Neuron (in vitro differentiated cells): ENCODE measurements around the gene LYZL6.

Experiments
- H2AFZ ChIP-seq: one replicate; pipeline ENCODE4 v1.6.1; 2013; ENCODE audit warnings: low read depth, mild to moderate bottlenecking, inconsistent platforms, low read length, moderate library complexity
- H3K27me3 ChIP-seq: one replicate; pipeline ENCODE4 v1.6.1; 2013; ENCODE audit warnings: low read length; ENCODE audit not compliant: insufficient read depth
- H3K36me3 ChIP-seq: one replicate; pipeline ENCODE4 v1.6.1; 2013; ENCODE audit warnings: low read length; ENCODE audit not compliant: insufficient read depth
- H3K4me1 ChIP-seq: one replicate; pipeline ENCODE4 v1.6.1; 2013; ENCODE audit warnings: low read length; ENCODE audit not compliant: insufficient read depth
- H3K4me3 ChIP-seq: 2 replicates; pipeline ENCODE4 v1.5.1; 2013; ENCODE audit warnings: mild to moderate bottlenecking, low read length, moderate library complexity
- H3K9me3 ChIP-seq: one replicate; pipeline ENCODE4 v1.6.1; 2013; ENCODE audit warnings: low read length

LYZL6 gene

GRCh38 chr17:35943537-35943936, at the start of gene LYZL6:
LYZL6 (minus strand) TSS chr17:35943713; CDS start chr17:35939356, 4,357 bp downstream.
- no peak within 1 kb of the TSS for H2AFZ ChIP-seq
- H3K9me3 ChIP-seq = no peaks in the 10 kb centered on the region
- H3K36me3 ChIP-seq = no peaks in the 10 kb centered on the region
- no peaks in the 10 kb centered on the region for H3K4me1 ChIP-seq
- H3K27me3 ChIP-seq = peaks cover 4% of the 10 kb centered on the region
- no peak within 1 kb of the TSS for H3K4me3 ChIP-seq

DNA sequence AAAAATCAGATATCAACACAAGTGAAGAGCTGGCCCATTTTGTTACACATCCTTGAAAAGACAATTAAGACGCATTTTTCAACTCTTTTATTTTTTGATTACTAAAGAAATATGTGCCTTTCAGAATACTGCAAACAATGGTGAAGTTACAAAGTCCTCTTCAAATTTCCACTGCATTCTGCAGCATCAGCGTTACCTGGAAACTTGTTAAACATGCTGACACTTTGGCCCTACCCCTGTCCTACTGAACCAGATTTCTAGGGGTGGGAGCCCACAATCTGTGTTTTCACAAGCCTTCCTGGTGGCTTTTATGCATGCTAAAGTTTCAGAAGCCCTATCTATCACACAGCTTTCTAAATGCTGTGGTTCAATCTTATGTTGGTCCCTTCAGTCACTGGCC, 47.6 kb upstream of the LYZL6 start:
- Histone ChIP-seq H3K27me3 (no peaks in the 10 kb centered on the region), H3K36me3 (no peaks in the 10 kb centered on the region), H3K4me1 (no peaks in the 10 kb centered on the region), H2AFZ (no peak overlapping the region), H3K4me3 (no peak overlapping the region), H3K9me3 (no peaks in the 10 kb centered on the region)

GRCh38 chr17:35988164-35988563, 44.7 kb upstream of the LYZL6 start:
- Histone ChIP-seq H3K4me1 (no peaks in the 10 kb centered on the region), H3K9me3 (no peaks in the 10 kb centered on the region), H2AFZ (no peak overlapping the region), H3K36me3 (no peaks in the 10 kb centered on the region), H3K27me3 (no peaks in the 10 kb centered on the region), H3K4me3 (no peak overlapping the region)

GRCh38 chr17:35986643-35987042, 43.1 kb upstream of the LYZL6 start, which contains the start of gene CCL14:
CCL14 (minus strand) TSS chr17:35986729; CDS start chr17:35986649, 80 bp downstream.
- no peaks in the 10 kb centered on the region for H3K9me3 ChIP-seq
- H3K4me1 ChIP-seq = no peaks in the 10 kb centered on the region
- no peaks in the 10 kb centered on the region for H3K36me3 ChIP-seq
- H3K4me3 ChIP-seq = no peak within 1 kb of the TSS
- no peaks in the 10 kb centered on the region for H3K27me3 ChIP-seq
- no peak within 1 kb of the TSS for H2AFZ ChIP-seq

- Histone ChIP-seq H3K4me1 (no peaks in the 10 kb centered on the region), H3K4me3 (no peak overlapping the region), H2AFZ (no peak overlapping the region), H3K9me3 (no peaks in the 10 kb centered on the region), H3K27me3 (no peaks in the 10 kb centered on the region), H3K36me3 (no peaks in the 10 kb centered on the region)
Measured at GRCh38 chr17:35984140-35984539, 40.6 kb upstream of the LYZL6 start.

- Histone ChIP-seq H3K36me3 (no peaks in the 10 kb centered on the region), H3K4me3 (no peak overlapping the region), H2AFZ (no peak overlapping the region), H3K27me3 (no peaks in the 10 kb centered on the region), H3K4me1 (no peaks in the 10 kb centered on the region), H3K9me3 (no peaks in the 10 kb centered on the region)
Measured at GRCh38 chr17:35982409-35983191, 39.1 kb upstream of the LYZL6 start.

- no peaks in the 10 kb centered on the region for H3K36me3 ChIP-seq
Measured at GRCh38 chr17:35981908-35982330, 38.4 kb upstream of the LYZL6 start.

DNA sequence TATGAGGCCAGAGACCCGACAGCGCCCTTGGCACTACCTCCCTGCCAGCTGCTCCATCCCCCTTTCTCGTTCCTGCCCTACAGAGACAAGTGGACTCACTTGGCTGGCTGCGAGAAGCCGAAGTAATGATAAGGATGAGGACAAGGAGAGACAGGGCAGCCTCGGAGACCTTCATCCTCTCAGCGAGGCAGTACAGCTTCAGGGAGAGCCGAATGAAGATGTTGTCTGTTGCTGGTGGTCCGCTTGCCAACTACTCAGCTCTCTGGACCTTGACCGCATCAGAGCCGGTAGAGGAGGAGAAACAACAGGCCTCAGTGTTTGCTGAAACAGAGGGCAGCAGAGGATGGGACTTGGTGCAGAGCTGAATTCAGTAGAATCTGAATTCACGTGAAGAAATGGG, 37.7 kb upstream of the LYZL6 start, which contains the start of gene CCL16:
Gene CCL16, minus strand, starts transcription at position 252 of the 400 bp plus-strand sequence. Its CDS starts 77 bp downstream, at position 175.
- Histone ChIP-seq H2AFZ (no peak within 1 kb of the TSS), H3K4me1 (no peaks in the 10 kb centered on the region), H3K4me3 (no peak within 1 kb of the TSS), H3K36me3 (no peaks in the 10 kb centered on the region), H3K9me3 (no peaks in the 10 kb centered on the region), H3K27me3 (no peaks in the 10 kb centered on the region)

More at GRCh38 chr17:35981908-35982330, 38.4 kb upstream of the LYZL6 start:
- H3K4me3 ChIP-seq = no peak overlapping the region
- H3K4me1 ChIP-seq = no peaks in the 10 kb centered on the region
- no peak overlapping the region for H2AFZ ChIP-seq
- H3K9me3 ChIP-seq = no peaks in the 10 kb centered on the region
- H3K27me3 ChIP-seq = no peaks in the 10 kb centered on the region

GRCh38 chr17:35978346-35978745, 34.8 kb upstream of the LYZL6 start:
- no peaks in the 10 kb centered on the region for H3K27me3 ChIP-seq
- H3K36me3 ChIP-seq = no peaks in the 10 kb centered on the region
- no peaks in the 10 kb centered on the region for H3K4me1 ChIP-seq
- H2AFZ ChIP-seq = no peak overlapping the region
- no peak overlapping the region for H3K4me3 ChIP-seq
- H3K9me3 ChIP-seq = no peaks in the 10 kb centered on the region

- no peaks in the 10 kb centered on the region for H3K4me1 ChIP-seq
- no peaks in the 10 kb centered on the region for H3K27me3 ChIP-seq
- no peaks in the 10 kb centered on the region for H3K9me3 ChIP-seq
- no peak overlapping the region for H2AFZ ChIP-seq
- H3K36me3 ChIP-seq = no peaks in the 10 kb centered on the region
- no peak overlapping the region for H3K4me3 ChIP-seq
Measured at GRCh38 chr17:35977509-35977908, 34.0 kb upstream of the LYZL6 start.

DNA sequence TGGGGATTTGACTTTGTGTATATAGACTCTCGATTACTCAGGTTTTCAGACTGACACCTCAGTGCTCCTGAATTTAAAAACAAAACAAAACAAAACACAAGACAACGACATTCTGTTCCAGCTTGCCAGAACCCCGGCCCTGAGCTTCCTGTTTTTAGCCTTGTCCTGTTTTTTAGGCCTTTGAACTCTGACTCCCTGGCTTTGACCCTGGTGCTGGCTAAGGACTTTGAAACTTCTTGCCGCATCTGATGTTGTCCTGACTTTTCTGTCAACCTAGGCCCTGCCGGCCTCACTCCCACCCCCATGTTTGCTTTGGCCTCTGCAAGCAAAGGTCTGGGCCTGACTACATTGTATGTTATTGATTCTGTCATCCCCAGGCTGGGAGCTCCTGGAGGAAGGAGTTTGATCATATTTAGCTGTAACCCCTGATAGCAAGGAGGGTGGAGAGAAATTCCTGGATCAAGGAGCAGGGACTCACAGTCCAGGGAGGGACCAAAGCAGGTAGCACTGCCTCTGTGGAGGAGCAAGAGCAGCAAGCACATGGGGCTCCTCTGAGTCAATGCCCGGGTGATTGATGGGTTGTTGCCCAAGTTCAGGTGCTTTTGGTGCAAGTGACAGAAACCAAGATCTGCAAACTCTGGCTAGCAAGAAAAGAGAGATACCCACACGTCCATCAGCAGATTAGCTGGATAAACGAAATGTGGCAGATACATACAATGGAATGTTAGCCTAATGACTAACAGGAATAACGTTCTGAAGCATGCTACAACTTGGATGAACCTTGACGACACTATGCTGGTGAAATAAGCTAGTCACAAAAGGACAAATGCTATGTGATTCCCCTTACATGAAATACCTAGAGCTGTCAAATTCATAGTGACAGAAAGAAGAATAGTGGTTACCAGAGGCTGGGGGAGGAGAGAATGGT, 30.1 kb upstream of the LYZL6 start:
- peaks cover 4% of the 10 kb centered on the region for H3K4me1 ChIP-seq
- no peaks in the 10 kb centered on the region for H3K36me3 ChIP-seq
- H3K9me3 ChIP-seq = no peaks in the 10 kb centered on the region
- no peak overlapping the region for H2AFZ ChIP-seq
- no peaks in the 10 kb centered on the region for H3K27me3 ChIP-seq
- H3K4me3 ChIP-seq = no peak overlapping the region

DNA sequence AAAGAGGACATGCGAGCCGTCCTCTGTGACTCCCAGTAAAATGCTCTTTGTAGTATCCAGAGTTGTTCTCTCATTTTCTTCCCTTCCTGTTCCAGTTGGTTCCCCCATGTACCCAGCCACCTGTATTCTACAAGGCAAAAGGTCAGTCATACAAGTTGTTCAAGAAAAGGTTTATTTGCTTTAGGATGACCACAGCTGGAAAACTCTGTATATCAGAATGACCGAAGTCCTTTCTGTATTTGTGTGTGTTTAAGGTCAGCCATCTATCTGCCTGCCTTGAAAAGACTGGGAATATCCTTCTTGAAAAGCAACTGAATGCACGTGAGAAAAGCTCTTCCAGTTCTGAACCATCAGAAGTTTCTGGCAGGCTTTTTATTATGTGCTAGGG, 29.4 kb upstream of the LYZL6 start:
- Histone ChIP-seq H3K27me3 (no peaks in the 10 kb centered on the region), H3K9me3 (no peaks in the 10 kb centered on the region), H3K36me3 (no peaks in the 10 kb centered on the region), H2AFZ (no peak overlapping the region), H3K4me3 (no peak overlapping the region), H3K4me1 (peaks cover 4% of the 10 kb centered on the region)

DNA sequence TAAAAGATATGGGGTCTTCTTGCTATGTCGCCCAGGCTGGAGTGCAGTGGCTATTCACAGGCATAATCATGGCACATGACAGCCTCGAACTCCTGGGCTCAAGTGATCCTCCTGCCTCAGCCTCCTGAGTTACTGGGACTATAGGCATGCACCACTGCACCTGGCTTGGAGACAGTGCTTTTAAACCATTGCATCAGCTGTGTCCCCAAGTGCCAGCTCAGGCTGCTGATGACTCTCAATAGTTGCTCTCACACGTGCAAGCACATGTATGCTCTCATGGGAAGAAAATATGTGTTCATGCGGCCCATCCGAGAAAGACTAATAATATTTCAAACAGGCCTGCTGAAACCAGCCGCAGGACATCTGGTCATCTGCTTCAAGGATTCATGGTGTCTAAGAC, 29.0 kb upstream of the LYZL6 start:
- H3K4me1 ChIP-seq = peaks cover 4% of the 10 kb centered on the region
- no peaks in the 10 kb centered on the region for H3K27me3 ChIP-seq
- no peak overlapping the region for H2AFZ ChIP-seq
- no peaks in the 10 kb centered on the region for H3K36me3 ChIP-seq
- no peaks in the 10 kb centered on the region for H3K9me3 ChIP-seq
- H3K4me3 ChIP-seq = no peak overlapping the region
